ENCODE measurements around the gene NKAIN4.
A peak's percentile ranks its signal among the peaks of the same experiment; 100 is the strongest.

The NKAIN4 gene

DNA sequence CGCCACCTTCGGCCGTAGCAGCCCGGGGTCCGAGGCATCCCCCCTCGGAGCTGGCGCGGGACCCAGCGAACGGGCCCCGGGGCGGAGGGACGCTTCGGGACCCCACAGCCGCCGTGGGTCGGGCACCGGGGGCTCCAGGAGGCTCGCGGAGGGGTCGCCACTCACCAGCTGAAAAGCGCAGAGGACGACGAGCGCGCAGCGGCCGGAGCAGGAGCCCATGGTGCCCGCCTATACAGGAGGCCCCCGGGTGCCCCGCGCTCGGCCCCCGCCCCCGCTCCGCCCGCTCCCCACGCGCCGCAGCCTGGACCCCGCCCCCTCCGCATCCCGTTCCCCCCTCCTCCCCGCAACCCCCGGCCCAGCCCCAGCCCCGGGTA is at the start of gene NKAIN4:
Gene NKAIN4 (minus strand): TSS at position 232 of the 374 bp plus-strand sequence. CDS start 13 bp downstream, at position 219.
- DNase-seq (ENCODE audit: low read depth) = no peak

DNA sequence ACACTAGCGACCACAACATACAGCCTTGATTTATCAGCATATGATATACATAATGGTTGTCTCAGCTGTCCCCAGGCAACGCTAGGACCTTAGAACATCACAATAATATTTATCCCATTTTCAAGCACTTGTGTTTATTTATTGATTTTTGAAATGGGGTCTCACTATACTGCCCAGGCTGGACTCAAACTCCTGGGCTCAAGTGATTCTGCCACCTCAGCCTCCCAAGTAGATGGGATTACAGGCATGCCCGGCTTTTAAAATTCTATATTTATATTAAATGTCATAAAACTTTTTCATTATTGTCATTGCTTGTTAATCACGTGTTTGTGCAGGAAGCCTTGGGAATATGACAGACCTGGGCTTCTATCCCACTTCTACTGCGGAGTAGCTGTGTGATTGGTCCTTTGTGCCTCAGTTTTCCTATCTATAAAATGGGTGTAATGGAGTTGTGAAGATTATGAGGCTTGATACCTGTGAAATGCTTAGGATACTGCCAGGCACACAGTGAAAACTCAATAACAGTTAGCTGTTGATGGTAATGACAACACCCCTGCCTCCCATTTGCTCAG is 48.9 kb upstream of the NKAIN4 start:
- no peak for DNase-seq (ENCODE audit: low read depth)

DNA sequence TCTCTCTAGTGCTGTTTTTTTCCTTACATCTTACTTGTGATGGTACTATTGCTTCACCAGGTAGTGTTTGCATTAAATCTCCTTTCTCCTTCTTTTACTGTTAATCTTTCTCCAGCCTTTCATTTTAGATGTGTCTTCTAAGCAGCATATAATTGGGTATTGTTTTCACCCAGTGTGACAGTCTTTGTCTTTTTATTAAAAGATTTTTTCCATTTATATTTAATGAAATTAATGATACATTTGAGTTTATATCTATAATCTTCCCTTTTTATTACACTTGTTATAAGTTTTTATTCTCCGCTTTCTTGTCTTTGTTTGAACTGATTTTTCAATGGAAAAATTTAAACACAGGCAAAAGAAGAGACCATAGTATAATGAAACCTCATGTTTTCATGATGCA is 47.4 kb upstream of the NKAIN4 start:
- DNase-seq (ENCODE audit: low read depth) = no peak

DNA sequence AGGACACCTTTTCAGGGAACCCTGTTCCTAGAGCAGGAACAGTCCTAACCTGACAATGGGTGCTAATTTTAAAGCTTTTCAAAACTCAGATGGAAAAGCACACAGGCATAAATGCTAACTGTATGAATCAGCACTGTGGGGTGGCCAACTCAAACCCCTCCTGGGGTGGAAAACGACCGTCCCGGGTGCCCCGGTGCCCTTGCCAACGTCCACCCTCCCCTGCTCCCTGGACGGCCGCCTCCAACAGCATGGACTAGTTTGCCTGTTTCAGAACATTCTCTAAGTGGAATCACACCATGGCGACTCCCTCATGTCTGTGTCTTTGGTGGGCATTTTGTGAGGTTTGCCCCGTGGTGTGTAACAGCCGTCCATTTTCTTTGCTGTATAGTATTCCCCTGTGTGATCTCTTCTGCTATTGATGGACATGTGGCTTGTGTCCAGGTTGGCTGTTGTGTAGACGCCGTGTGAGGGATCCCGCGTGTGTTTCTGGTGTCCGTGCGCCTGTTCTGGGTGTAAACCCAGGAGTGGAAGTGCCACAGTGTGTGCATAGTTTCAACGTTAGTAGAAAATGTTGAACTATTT is 44.6 kb upstream of the NKAIN4 start:
- DNase-seq (ENCODE audit: low read depth) = no peak

DNA sequence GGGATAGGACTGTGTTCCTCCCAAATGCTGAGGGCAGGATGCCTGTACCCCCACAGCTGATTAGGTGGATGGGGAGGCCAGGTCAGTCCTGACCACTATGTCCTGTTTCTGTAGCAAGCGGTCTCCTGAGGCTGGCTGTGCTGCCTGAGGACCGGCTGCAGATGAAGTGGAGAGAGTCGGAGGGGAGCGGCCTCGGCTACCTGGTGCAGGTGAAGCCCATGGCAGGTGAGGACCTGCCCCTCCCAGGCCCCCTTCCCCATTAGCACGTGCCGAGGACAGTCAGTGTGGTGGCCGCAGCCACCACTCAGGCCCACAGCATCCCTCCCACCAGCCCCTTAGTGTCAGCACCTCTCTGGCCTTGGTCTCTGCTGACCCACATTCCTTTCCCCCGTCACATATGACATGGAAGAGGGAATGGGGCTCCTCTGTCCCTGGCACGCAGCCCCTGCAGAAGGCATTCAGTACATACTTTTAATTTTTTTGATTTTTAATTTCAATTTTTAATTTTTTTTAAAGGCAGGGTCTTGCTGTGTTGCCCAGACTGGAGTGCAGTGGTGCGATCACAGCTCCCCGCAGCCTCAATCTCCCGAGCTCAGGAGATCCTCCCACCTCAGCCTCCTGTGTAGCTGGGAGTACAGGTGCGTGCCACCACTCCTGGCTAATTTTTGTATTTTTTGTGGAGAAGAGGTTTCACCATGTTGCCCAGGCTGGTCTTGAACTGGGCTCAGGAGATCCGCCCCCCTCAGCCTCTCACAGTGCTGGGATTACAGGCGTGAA is 43.7 kb upstream of the NKAIN4 start:
- no peak for DNase-seq (ENCODE audit: low read depth)

DNA sequence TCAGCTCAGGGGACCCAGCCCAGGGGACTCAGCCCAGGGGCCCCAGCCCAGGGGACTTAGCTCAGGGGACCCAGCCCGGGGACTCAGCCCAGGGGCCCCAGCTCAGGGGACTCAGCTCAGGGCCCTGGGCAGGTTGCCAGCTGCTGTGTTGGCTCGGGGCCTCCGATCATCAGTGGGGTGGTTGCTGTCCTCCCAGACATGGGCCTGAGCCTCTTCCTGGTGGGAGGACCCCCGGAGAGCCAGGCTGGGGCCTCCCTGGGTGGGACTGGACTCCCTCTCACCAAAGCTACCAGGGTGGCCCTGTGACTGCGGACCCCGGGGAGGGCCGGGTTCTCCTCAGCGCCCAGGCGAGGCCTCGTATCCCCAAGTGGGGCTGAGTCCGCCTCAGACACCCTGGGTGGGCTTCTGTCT is 43.1 kb upstream of the NKAIN4 start:
- no peak for DNase-seq (ENCODE audit: low read depth)

DNA sequence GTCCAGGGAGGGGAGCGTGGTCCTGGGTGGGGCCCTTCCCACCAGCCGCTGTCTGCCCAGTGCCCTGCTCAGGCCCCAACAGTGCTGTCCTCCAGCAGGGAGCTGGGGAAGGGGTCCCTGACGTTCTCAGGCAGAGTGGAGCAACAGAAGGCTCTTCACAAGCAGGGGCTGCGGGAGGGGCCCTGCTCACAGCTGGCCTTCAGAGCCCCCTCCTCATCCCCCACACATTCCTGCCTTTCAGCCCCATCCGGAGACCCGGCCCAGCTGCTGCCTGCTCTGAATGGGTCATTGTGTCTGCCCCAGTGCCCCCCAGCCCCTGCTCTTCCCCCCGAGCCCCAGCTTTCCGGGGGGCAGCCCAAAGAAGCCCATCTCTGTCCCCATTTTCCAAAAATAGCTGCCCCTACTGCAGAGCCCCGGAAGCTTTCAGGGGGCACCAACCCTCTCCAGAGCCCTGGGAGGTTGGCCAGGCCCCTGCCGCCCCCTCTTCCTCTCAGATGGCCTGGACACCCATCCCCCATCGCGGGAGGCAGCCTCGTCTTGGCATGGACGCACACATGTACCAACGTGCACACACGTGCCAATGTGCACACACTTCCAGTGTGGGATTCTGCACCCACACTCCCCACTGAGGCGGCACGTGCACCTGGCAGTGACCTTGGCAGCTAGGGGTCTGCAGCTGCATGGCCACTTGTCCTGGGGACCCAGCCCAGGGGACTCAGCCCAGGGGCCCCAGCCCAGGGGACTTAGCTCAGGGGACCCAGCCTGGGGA is 42.5 kb upstream of the NKAIN4 start:
- DNase-seq (ENCODE audit: low read depth) = no peak

DNA sequence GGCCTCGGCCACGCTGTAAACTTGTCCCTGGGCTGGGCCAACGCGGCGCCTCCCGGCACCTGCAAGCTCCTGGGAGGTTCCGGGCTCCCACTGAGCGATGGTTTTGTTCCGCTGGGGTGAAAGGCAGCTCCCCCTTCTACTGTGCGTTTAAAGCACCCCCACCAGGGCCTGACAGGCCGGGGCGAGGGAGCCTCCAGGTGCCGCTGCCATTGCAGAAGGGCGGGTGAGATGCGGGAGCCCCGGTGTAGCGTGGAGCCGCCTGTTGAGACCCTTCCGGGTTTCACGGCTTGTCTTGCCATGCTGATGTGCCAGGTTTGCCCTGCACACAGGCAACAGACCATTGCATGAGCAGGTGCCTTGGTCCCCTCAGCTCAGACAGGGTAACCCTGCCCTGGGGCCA is 41.6 kb upstream of the NKAIN4 start:
- DNase-seq (ENCODE audit: low read depth) = no peak

DNA sequence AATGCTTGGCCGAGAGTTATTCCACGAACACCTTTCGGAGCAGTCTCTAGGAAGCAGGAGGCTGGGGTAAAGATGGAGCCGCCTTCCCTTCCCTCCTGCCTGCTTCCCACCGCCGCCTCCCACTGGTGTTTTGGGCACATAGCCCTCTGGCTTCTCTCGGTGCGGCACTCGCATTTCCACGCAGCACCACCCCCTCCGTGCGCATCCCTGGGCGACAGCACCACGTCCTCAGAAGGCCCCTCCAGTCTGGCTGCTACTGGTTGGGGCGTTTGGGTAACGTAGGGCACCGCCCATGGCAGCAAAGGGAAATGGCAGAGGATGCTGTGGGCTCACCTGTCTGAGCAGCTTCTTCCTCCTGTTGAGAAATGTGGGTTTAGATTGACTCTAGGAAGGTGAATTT is 41.2 kb upstream of the NKAIN4 start:
- DNase-seq (ENCODE audit: low read depth) = no peak

DNA sequence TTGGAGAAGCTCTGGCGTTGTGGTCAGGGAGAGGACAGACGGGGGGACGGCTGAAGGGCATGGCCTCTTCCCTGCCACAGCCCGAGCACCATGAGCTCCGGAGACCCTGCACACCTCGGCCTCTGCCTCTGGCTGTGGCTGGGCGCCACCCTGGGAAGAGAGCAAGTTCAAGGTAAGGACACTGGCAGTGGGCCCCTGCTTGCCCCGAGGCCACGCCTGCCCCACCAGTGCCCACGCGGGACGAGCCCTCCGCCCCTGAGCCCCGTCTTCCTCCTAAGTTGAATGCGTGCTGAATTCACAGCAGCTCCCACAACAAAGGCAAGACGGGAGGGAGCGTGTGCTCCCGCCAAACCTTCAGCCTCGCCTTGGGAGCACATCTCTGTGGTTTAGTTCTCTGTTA is 40.8 kb upstream of the NKAIN4 start:
- DNase-seq (ENCODE audit: low read depth) = no peak

DNA sequence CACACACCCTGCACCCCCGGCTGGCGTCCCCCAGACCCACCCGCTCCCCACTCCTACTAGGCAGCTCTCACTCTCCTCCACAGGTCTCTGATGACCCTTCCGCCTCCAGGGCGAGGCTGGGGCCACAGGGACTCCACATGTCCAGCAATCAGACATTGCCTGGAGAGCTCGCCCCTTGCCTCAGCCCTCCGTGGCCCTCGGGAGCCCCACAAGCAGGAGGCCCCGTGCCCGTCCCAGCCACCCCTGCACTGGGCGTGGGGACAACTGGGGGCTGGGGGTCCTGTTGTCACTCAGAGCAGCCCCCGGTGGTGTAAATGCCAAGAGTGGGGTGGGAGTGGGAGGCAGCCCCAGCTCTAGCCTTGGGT is 40.3 kb upstream of the NKAIN4 start:
- no peak for DNase-seq (ENCODE audit: low read depth)

DNA sequence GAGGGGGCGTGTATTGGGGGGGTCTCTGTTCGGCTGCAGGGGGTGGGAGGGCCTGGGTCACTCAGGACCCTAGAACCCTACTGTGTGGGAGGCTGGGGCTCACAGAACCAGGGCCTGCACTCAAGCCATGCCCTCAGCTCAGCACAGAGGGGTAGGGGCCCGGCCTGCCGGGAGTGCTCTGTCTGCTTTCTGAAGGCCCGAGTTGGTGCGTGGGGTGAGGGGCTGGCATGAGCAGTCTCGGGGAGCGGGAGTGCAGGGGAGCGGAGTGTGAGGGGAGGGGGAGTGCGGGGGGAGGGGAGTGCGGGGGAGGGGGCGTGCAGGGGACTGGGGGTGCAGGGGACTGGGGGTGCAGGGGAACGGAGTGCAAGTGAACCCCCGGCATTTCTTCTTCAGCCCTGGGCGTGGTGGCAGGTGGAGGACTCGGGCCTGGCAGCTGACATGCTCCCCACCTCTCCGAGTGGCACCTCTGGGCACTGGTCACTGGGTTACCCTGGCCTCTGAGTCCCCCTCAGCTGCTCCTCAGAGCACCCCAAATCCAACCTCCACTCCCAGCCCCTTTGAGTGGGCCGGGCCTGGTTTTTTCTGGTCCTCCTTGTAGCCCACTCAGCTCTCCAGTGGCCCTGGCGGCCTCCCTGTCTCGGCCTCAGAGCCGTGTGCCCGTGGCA is 39.7 kb upstream of the NKAIN4 start:
- no peak for DNase-seq (ENCODE audit: low read depth)

DNA sequence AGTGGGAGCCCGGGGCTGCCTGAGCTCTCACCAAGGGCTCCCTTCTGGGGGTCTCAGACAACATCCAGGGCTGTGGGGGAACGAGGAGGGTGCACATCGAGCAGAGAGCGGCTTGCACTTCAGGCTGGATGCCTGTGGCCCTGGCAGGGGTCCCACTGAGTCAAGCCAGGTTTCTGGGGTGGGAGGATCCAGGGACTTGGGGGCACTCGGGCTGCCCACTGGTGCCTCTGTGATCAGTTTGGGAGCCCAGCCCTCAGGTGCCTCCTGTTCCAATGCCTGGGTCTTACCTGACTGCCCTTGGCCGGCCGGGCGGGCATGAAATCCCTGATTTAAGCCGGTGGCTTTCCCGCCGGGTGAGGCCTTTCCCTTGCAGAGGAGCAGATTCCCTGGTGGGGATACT is 39.2 kb upstream of the NKAIN4 start:
- no peak for DNase-seq (ENCODE audit: low read depth)

DNA sequence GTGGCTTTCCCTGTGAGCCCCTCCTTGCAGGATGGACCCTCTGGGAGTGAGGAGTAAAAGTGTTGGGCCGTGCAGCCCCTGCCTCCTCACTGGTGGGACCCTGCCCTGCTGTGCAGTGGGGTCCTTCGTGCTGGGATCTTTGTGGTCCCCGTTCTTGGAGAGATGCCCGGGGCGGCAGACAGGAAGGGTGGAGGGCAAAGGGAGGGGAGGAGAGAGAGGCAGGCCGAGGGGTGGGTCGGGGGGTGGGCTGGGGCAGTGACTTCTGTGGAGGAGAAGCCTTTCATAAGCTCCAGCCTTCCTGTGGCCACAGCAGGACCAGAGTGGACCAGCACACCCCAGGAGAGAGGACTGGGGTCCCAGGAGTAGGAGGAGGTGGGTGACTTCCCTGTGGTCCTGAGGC is 38.6 kb upstream of the NKAIN4 start, which contains the start of gene COL20A1:
Gene COL20A1 (plus strand): TSS at position 283 of the 400 bp plus-strand sequence. CDS start 1,922 bp downstream, outside the sequence.
- no peak for DNase-seq (ENCODE audit: low read depth)

DNA sequence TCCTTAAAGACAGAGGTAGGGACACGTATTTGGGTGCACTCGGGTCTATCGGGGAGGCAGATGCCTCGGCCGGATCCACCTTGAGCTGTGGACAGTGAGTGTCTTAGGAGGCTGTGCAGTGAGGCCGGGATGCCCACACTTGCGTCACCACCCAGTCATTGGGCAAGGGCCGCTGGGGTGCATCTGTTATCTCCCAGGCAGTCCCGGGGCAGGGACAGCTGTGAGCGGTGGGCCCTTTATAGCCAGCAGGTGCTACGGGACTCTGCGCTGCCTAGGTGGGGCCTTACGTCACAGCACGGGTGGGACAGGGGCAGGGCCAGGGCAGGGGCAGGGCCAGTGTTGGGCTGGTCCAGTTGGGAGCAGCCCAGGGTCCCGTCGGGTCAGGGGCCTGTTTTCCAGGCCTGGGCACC is 38.0 kb upstream of the NKAIN4 start:
- DNase-seq (ENCODE audit: low read depth) = no peak

DNA sequence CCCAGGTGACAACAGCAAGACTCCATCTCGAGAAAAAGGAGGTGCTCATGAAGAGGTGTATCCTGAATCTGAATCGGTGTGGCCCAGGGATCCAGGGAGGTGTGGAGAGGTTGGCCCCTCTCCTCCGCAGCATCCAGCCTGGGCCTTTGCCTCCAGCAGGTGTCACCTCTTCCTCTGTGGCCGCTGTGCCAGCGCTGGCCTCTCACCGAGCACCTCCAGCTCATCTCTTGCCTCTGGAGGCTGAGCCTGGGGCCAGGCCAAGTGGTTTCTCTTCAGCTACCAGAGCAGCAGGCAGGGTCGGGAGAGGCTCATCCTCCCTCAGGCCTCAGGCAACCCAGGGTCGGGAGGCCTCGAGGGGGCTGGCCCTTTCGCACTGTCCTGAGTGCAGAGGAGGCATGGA is 37.5 kb upstream of the NKAIN4 start:
- no peak for DNase-seq (ENCODE audit: low read depth)

DNA sequence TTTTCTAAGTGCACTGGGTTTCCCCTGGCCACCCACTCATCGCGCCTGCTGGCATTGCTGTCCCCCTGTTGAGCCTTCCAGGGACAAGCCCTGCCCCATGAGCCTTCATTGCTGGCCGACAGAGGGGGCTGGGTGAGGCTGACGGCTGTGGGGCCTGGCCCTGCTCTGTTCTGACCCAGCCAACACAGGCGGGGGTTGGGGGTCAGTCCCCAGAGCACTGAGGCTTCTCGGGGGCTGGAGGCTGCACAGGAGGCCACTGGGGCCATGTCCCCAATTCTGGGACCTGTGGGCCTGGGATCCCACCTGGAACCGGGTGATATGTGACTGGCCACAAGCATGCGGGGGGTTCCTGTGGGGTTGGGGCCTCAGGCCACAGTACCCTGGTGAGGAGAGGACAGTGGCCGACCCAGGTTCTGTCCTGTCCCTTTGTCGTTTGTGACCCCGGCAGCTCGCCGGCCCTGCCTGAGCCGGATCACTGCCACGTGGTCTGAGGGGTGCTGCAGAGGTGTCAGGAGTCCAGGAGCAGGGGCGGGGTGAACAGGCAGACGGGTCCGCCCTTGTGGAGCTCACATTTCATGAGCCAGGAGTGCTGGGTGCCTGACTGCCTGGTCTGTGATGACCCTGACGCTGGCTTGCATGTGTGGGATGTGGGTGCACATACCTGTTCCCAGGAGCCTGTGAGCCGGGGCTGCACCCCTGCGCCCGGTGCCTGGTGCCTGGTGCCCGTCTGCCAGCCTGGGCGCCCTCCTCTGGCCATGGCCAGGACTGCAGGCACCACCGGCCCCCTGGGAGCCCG is 36.6 kb upstream of the NKAIN4 start:
- DNase-seq (ENCODE audit: low read depth) = peak; percentile 50

DNA sequence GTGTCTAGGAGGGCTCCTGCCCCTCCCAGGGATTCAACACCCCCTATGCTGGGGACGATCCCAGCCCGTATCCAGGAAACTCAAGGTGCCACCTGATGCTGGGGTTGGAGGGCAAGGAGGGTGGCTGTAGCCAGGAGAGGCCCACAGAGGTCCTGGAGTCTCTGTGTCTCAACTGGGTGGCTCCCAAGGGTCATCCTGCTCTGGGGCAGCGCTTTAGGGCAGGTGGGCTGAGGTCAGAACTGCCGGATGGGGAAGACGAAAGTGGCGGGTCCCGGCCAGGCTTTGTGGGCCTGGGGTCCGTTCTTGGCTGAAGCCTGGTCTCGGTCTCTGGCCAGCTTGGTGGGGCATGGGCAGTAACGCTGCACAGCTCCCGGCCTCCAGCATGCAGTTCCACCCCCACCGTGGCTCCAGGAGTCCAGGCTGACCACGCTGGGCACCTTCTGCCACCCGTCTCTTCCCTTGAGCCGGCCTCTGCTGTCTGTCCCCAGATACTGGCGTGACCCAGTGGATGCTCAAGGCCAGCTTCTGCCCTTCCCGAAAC is 35.9 kb upstream of the NKAIN4 start:
- no peak for DNase-seq (ENCODE audit: low read depth)

DNA sequence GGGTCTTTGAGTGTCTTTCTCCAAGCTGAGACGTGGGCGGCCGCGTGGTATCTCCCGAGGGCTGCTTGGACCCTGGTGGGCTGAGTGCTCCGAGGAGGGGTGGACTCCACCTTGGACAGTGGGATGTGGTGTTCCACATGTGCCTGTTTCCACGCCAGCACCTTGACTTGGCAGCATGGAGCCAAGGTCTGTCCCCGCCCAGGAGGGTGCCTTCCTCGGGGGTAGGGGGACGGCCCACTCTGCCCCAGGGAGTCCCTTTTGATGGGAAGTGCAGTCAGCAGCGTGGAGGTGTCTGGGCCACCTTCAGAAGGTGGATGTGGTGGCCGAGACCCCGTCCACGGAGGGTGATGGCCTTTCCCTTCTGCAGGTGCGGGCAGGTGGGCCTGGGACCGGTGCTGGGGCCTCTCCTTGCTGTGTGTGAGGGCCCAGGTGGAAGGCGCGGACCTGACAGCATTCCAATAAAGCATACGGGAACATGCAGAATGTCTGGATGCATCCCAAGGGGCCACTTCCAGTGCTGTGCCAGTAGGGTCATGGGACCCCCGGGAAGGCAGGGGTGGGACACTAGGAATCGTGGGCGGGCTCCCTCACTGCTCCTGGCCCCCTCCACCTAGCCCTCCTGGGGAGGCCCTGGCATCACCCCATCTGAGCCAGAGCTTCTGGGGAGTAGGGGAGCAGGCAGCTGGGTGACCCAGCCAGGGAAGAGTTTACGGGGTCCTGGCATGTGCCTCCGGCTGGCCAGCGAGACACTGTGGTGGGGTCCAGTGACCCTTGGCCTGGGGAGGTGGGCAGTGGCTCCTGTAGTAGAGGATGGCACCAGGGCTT is 35.3 kb upstream of the NKAIN4 start:
- DNase-seq (ENCODE audit: low read depth) = no peak

DNA sequence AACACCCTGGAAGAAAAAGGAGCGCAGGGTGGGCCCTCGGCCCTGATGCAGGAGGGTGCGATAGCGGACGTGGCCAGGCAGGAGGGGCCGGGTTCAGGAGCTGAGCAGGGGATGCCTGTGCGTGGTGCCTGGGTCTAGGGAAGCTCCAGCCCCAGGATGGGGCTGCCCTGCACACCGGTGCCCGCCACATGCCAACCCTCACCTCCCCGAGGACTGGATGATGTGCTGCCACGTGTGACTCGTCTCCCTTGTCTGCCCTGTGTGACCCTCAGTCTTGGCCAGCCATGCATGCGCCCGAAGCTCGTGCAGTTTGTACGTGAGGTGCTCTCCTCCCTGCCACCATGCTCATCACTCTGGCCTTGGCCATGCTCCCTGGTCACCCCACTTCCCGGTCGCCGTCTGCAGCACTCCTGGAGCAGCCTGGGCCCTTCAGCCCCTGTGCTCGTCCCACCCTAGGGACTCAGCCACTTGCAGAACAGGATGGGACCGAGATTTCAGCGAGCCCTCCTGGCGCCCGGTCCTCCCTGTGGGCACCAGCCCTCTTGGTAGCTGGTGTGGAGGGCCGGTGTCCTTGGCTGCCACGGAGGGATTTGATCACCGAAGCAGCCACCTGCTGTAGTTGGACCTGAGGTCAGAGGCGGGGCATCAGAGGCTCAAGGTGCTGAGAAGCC is 34.5 kb upstream of the NKAIN4 start:
- DNase-seq (ENCODE audit: low read depth) = no peak

All from activated gamma-delta T cell treated with anti-CD3 and anti-CD28 coated beads, Interleukin-2, amount 50 U/mL, for 16 hours (primary cell).